NCI-H460 (cell line): ENCODE results near the gene NT5DC1. TPM values are rescaled to one million over a fixed set of nuclear protein-coding genes. Genes with fewer than 3 reads are reported as not detected.

ENCODE experiments used
- DNase-seq: peaks from one replicate; pipeline ENCODE4 v3.0.0-alpha.2; 2016; ENCODE audit warnings: low read depth; ENCODE audit errors: extremely low read depth
- total RNA-seq: library from RNA; depleted of rRNA; stranded (reverse); fragments of >200 nt; shearing (Covaris generic); gene quantifications from 2 replicates; pipeline ENCODE4 v1.2.3, GENCODE V29; 2014

NT5DC1 gene
- total RNA-seq, 1 experiment from 2014 or later: 22.7 TPM

DNA sequence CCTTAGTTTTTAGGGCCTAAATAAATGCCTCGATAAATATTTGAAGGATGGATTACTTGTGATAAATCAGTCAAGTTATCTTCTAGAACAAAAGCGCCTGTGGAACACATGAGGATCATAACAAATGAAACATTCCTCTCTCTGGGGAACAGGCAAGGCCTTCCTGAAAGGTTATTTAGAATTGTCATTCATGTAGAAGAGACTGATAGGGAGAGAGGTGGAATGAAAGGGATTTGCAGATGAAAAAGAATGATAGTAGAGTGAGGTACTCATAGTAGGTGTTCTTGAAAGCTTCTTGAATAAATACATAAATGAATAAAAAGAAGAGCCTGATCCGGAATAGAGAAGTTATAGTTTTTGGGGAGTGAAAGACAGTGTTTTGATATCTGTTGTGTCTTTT lies 122.7 kb downstream of the NT5DC1 start:
- DNase-seq: no peak

DNA sequence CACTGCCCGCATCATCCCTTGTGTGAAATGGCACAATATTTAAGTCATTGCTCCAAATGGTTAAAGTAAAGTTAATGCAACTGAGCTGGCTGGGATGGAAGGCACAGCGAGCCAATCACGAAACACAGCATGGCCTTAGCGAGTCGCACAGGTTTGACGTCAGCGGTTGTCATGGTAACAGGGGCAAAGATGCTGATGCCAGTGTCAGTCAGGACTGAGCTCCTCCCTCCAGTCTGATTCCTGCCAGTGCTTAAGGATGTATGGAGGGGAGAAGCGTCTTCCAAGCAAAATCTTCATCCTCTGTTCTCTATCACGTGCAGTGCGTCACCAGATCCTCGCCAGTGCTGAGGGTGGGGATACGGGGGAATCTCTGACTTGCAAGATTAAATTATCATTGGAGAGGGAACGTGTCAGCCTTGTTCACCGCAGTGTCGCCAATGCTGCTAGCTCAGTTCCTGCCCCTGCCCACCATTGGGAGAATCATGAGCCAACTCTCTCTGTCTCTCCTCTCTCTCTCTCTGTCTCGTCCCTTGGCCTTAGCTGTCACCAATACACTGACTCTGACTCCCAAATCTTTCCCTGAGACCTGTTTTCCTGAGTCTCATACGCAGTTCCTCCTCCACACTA lies 128.7 kb downstream of the NT5DC1 start:
- DNase-seq: no peak

DNA sequence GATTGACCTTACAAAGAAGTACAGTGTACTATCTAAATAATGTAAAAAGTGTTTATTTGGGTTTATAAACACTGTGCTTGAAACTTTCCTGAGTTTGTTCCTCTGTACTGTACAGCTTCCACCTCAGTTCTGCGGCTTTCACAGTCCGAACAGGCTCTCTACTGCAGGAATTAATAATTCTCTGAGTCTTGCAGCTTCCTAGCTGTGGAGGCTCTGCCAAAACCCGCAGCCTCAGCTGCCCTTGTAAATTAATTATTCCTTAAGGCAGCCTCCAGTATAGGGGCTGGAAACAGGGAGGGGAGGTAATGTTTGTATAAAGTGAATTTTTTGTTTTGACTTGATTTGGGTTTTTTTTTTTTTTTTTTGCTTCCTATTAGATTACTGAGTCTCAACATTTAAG lies 134.0 kb downstream of the NT5DC1 start:
- no peak for DNase-seq

DNA sequence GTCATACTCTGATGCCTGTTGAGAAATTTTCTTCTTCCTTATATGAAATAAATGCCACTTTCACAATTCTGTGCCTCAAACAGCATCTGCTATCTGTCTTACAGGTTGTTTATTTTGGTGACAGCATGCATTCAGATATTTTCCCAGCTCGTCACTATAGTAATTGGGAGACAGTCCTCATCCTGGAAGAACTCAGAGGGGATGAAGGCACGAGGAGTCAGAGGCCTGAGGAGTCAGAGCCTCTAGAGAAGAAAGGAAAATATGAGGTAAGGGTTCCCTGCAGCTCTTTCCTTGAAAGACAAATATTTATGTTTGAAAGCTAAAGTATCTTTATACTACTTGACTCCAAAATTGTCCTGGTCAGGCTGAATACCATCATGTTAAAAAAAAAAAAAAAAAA lies 137.4 kb downstream of the NT5DC1 start:
- DNase-seq: no peak

DNA sequence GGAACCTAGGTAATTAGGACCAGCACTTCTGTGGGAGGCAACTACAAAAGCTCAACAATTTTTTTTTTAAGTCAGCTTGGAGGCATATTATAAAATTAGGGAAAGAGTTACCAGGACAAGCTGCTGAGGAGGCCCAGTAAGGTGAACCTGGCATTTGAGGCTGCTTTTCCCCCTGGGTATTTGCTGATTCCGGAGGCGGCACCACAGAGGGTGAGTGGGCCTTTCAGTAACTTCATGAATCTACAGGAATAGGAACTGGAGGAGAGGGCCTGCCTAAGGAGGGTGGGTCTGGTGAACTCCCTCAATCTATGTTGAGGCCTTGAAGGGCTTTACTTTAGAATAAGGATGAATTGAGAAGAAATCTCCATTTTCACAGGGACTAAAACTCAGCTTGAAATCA lies 138.6 kb downstream of the NT5DC1 start:
- DNase-seq: no peak

DNA sequence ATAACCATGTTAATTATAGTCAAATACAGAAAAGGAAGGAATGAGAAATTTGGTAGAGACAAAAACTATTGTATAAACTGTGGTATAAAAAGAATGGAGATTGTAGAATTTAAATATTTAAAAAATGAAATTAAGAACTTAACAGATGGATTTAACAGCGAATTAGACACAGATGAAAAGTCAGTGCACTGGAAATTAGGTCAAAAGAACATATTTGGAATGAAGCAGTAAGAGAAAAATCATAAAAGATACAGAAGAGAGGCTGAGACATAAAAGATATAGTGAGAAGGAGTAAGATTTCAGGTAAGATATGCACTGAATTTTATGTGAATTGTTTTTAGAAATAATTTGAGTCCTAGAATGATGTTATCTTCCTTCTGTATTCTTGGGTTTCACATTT lies 139.2 kb downstream of the NT5DC1 start:
- DNase-seq: no peak

DNA sequence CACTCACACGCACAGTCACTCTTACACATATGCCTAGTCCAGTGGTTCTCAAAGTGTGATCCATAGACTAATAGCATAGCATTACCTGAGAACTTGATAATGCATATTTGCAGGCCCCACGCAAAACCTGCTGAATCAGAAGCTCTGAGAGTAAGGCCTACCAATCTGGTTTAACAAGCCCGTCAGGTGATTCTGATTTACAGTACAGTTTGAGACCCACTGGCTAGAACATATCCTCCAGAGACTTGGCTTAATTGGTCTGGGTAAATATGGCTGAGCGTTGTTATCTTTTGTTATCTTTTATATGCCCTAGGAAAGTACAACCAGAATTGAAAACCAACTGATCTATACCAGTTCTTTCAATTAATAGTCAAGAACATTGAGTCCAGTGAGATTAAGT lies 143.6 kb downstream of the NT5DC1 start:
- no peak for DNase-seq

DNA sequence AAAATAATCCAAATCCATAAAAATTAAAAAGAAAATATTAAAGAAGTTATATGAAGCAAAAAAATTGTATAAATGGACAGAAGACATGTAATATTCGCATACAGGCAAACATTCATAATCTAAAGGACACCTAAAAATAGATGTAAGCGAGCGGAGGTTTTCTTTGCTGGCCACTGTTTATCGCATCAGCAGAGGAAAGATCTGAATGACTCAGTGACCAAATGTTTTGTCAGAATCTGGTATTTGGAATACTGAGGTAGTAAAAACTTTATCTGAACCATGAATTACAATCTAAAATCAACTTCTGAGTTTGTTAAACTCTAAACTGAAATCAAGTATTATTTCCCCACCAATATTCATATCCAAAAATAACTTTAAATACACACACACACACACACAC lies 145.4 kb downstream of the NT5DC1 start:
- DNase-seq: no peak

DNA sequence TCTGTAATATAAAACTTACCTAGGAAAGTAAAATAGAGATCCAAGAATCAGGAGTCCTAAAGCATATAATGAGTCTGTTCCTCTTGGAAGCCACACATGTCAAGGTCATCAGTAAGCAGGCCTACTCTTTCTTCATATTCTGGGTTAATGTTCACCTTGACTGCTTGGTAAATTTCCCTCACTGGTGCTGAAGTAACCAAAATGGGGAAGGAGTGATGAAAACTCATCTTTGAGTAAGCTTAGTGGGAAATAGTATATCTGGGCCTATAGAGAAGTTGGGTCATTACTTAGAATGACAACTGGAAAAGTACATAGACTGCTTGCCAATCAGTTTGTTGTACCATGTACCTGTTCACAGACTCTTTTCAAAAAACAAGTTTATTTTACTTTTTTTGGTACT lies 146.6 kb downstream of the NT5DC1 start:
- DNase-seq: no peak

DNA sequence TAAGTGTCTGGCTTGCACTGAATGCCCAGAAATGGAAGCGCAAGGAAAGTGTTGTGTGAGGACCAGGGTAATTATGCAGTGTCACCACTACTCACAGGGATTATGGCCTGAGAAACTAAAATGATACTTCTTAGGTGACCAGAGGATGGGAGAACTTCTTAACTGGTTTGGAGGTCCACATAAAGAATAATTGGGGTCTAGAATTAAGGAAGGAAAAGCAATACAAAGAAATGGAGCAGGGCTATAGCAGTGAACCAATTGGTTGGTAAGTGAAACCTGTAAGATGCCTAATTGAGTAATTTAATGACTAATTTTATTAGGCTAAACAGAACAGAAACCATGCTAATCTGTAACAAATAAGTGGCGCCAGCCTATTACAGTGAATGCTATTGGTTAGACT lies 147.9 kb downstream of the NT5DC1 start:
- no peak for DNase-seq

DNA sequence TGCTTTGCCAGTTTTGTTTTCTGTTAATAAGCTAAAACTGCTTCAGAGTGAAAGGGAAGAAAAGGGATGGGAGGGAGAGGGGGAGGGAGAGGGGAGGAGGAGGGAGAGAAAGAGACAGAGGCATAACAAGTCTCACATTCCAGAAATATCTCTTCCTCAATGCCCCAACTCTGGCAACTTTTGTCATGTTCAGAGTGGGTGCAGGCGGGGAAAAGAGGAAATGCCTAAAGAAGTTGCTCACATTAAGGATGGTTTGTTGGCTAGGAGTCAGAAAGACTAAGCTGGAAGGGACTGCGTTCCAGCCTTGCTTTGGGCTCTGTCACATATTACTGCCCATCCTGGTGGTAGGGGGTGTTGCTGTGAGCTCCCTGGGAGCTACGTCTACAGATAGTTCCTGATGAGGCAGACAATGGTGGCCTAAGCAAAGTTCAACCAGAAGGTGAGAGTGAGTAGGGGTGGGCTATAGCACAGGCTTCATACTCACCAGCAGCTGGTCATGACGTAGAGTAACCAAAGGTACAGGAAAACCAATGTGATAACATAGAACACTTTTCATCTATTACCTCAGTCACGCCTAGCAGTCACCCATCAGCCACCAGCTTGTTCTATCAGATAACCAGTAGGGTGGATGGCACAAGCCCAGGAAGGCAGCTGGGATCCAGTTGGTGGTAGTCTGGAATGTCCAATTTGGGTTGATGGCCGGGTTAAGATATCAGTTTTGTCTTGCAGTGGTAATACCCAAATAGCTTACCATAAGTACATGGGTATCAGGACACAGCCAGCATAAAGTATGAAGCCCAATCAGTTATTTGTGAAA lies 151.1 kb downstream of the NT5DC1 start:
- DNase-seq: no peak

DNA sequence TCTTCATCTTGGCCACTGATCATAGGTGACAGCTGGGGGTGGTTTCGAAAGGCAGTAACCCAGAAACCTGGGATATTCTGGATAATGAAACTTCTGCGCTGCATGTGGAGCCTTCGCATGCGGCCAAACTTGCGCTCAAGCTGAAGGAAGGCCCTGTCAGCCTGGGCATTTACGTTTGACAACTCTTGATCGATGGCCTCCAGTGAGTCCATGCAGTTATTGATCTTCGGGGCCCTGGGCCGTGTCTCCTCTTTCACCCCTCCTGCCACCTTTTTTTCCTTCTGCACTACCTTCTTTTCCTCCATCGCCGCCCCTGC lies 152.5 kb downstream of the NT5DC1 start:
- DNase-seq: no peak

DNA sequence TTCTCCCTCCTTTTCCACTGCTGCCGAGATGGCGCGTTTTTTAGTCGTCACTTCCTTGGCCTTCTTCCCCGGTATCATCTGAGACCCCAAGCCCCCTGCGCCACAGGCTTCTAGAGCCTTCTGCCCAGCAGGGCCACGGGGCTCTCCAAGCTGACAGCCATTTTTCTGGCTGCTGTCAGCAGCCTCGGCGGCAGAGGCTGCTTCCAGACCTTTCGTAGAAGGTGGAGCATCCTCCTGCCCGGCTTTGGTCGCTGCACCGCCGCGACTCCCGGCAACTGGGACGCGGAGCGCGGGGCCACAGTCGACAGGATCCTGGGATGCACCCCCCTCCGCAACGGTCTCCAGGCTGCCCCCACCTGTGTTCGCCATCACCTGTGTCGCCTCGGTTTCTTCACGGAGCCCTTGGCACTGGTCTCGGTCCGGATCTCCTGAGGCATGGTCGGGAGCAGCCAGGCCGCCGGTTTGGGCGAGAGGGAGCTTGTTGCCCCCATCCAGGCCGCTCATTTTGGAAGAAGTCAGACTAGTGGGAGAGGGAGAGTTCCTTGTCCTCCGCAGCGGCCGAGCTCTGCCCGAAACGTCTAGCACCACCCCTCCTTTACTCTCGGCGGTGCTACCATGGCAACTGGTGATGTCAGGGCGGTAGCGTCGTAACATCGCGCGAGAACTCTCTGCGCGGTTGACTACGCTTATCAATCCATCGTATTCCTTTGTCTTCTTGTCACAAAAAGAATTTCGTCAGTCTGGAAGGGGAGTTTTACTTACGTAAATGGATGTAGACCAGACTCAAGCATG lies 153.0 kb downstream of the NT5DC1 start, which contains the start of gene TSPYL4:
Gene TSPYL4, minus strand, starts transcription at position 571 of the 792 bp plus-strand sequence. Its CDS starts 67 bp downstream, at position 504.
- DNase-seq: peak; percentile 90

DNA sequence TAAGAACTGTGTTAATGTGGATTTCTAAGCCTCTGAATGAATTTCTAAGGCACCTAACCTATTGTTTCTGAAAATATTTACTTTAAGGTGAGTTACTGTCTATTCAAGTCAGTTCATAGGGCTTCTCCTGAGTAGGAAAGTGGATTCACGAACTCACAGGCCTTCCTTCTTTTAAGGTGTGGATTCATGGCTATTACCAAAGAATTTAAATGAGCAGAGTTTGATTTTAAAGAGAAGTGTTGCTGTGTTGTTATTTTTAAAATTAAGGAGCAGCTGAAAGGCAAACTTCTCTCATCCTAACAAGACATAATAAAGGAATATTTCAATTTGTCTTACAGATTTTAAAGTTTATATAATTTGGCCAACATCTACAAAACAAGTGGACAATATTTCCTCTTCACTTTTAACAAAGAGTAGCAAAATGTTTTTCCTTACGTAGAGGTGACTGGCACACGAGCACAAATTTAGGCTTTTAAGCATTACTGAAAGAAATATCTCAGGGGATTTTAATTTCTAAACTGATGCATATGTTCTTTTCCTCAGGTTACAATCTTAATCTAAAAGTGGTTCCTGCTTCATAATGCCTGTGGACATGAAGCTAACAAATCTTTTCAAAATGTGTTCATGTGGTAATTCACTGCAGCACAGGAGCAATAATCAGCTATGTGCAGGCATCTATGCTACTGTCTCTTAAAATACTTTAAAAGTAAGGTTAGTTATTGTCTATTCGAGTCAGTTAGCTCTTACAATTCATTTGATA lies 153.8 kb downstream of the NT5DC1 start:
- peak; percentile 5 for DNase-seq

DNA sequence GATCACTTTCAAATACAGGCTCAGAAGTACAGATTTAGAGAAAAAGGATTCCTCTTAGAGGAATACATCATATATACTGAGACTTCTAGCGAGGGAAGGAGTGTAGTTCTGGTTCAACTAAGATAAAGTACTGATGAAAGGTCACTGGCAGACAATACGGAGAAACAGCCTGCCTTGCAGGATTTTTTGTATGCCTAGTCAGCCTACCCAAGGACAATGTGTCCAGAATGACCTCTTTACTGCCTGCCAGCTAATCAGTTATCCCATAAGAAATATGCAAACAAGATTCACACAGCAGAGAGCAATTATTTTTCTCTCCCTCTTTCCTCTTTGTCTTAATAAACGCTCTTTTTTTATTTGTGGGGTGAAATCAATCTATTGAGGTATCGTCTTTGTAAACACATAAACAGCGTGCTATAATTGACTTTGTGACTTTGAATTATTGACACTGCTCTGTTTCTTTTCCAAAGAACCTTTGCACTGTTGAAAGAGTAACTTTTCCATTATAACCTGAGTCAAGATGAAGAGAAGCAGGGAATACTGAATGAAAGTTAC lies 154.7 kb downstream of the NT5DC1 start:
- no peak for DNase-seq

DNA sequence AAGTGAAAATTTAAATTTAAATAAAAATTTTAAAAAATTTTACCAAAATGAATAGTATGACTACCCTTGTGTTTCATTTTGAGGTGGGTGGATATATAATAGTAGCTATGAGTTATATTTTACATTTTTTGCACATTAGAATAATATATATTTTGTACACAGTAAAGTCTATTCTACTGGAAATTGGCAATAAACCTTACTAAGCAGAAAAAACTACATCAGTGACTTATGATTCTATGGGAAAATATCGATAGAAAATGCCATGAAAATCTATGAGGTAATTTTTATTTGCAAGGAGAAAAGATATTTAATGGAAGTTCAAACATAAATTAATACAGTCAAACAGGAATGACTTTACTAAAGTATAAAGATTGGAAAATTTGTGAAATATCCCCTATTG lies 156.0 kb downstream of the NT5DC1 start:
- DNase-seq: no peak

DNA sequence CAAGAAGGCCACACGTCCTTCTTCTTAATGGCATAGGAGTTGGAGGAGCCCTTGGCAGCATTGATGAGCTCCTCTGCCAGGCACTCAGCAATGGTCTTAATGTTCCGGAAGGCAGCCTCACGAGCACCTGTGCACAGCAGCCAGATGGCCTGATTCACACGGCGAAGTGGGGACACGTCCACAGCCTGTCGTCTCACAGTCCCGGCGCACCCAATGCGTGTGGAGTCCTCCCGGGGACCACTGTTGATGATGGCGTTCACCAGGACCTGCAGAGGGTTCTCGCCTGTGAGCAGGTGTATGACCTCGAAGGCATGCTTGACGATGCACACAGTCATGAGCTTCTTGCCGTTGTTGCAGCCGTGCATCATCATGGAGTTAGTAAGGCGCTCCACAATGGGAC lies 157.9 kb downstream of the NT5DC1 start:
- no peak for DNase-seq

DNA sequence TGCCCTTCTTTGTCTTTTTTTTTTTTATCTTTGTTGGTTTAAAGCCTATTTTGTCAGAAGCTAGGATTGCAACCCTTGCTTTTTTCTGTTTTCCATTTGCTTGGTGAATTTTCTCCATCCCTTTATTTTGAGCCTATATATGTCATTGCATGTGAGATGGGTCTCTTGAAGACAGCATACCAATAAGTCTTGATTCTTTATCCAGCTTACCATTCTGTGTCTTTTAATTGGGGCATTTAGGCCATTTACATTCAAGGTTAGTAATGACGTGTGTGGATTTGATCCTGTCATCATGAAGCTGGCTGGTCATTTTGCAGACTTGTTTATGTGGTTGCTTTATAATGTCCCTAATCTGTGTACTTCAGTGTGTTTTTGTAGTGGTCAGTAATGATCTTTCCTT lies 162.7 kb downstream of the NT5DC1 start:
- DNase-seq: no peak

DNA sequence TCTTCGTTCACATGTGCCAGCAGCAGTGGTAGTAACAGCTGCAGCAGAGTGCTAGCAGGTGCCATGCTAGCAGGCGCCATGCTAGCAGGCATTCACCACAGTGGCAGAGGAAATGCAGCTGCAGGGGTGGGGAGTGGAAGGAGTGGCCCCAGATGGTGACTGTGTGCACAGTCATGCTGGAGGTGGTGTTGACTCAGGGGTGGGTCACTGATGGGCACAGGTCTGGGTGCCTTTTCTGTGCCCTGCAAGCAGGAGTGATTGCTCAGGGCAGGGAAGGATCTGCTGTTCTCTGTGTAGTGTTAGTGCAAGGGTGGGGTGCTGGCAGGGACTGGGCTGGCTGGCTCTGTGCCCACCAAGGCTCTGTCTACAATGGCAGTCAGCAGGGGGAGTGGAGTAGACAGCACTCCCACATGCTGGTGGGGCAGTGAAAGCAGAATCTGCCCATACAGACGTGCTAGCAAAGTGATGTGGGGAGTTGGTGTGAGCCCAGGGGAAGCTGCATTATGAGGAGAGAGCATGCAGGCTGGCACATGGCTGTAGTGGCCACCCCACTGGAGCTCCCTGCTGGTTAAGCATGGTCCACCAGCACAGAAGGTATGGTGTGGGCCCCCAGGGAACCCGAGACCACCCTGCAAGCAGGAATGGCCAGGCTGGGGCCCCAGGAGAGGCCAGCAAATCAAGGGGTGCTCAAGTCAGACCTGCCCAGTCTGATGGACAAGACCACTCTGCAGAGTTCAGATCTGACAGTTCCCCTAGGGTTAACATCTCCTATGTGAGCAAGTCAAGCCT lies 164.6 kb downstream of the NT5DC1 start:
- no peak for DNase-seq

DNA sequence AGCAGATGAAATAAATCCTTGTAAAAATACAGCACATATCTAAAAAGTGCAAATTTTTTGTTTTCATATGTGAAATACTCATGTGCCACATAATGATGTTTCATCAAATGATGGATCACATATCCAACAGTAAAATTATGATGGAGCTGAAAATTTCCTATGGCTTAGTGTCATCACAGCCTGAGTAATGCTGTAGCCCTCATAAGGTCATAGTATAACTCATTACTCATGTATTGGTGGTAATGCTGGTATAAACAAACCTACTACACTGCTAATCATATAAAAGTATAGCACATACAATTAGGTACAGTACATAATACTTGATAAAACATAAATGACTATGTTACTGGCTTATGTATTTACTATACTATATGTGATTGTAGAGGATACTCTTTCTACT lies 166.2 kb downstream of the NT5DC1 start:
- no peak for DNase-seq
